GM18517 (cell line): ENCODE data around the gene SERINC5.
"Not testable (repeated sequence)": the region's sequence is repeated elsewhere in the genome, so short reads cannot be mapped to it uniquely, and the experiment has no call there.

Source experiments
- ATAC-seq: cut with Tn5 transposase; IDR thresholded peaks from one replicate; pipeline ENCODE4 v1.9.1; 2021; ENCODE audit warnings: mild to moderate bottlenecking, moderate library complexity; ENCODE audit not compliant: unreplicated experiment

SERINC5 gene

GRCh38 chr5:80255811-80256712 lies at the start of gene SERINC5:
SERINC5 (minus strand) TSS chr5:80256048; CDS start chr5:80255922, 126 bp downstream.
- ATAC-seq = peak; percentile 85

GRCh38 chr5:80302636-80303035 lies 46.8 kb upstream of the SERINC5 start:
- ATAC-seq = no peak

GRCh38 chr5:80301342-80301741 lies 45.5 kb upstream of the SERINC5 start:
- not testable (repeated sequence) for ATAC-seq

- not testable (repeated sequence) for ATAC-seq
These were observed 44.9 kb upstream of the SERINC5 start for GRCh38 chr5:80300796-80301195.

- no peak for ATAC-seq
These were observed 44.3 kb upstream of the SERINC5 start for GRCh38 chr5:80300125-80300524.

- no peak for ATAC-seq
These were observed 43.8 kb upstream of the SERINC5 start for GRCh38 chr5:80299601-80300000.

GRCh38 chr5:80296121-80296520 lies 40.3 kb upstream of the SERINC5 start:
- no peak for ATAC-seq

GRCh38 chr5:80291761-80292160 lies 35.9 kb upstream of the SERINC5 start:
- no peak for ATAC-seq

GRCh38 chr5:80289320-80289719 lies 33.5 kb upstream of the SERINC5 start:
- no peak for ATAC-seq

- ATAC-seq = no peak
These were observed 32.3 kb upstream of the SERINC5 start for GRCh38 chr5:80288177-80288576.

- ATAC-seq = no peak
These were observed 28.9 kb upstream of the SERINC5 start for GRCh38 chr5:80284720-80285119.

- no peak for ATAC-seq
These were observed 27.5 kb upstream of the SERINC5 start for GRCh38 chr5:80283360-80283759.

- no peak for ATAC-seq
These were observed 26.2 kb upstream of the SERINC5 start for GRCh38 chr5:80282054-80282453.

GRCh38 chr5:80277191-80277590 lies 21.3 kb upstream of the SERINC5 start:
- no peak for ATAC-seq

- ATAC-seq = no peak
These were observed 20.3 kb upstream of the SERINC5 start for GRCh38 chr5:80276186-80276585.

GRCh38 chr5:80275347-80275746 lies 19.5 kb upstream of the SERINC5 start:
- ATAC-seq = no peak

GRCh38 chr5:80270543-80270942 lies 14.7 kb upstream of the SERINC5 start:
- ATAC-seq = not testable (repeated sequence)

- no peak for ATAC-seq
These were observed 14.2 kb upstream of the SERINC5 start for GRCh38 chr5:80269991-80270438.

- no peak for ATAC-seq
These were observed 13.1 kb upstream of the SERINC5 start for GRCh38 chr5:80268916-80269315.

GRCh38 chr5:80266566-80266965 lies 10.7 kb upstream of the SERINC5 start:
- ATAC-seq = no peak

- no peak for ATAC-seq
These were observed 4.6 kb upstream of the SERINC5 start for GRCh38 chr5:80260461-80260860.

GRCh38 chr5:80259511-80260203 lies 3.8 kb upstream of the SERINC5 start:
- ATAC-seq = no peak
